Measurements from ENCODE around the gene OR10J1.
"Not testable (repeated sequence)": the region's sequence is repeated elsewhere in the genome, so short reads cannot be mapped to it uniquely, and the experiment has no call there.

OR10J1 gene

GRCh38 chr1:159431904-159432303 lies 7.6 kb upstream of the OR10J1 start, which contains the start of gene OR10J4:
OR10J4 (plus strand) TSS chr1:159432204.
- DNase-seq (ENCODE audit: low spot score), result no peak
- no peak for TF ChIP-seq CTCF (IDR thresholded peaks at IDR 0.05; ENCODE audit: extremely low read depth, missing control alignments)

- DNase-seq (ENCODE audit: low spot score), result no peak
- no peak for TF ChIP-seq CTCF (IDR thresholded peaks at IDR 0.05; ENCODE audit: extremely low read depth, missing control alignments)
Observed at GRCh38 chr1:159436469-159436868, 3.1 kb upstream of the OR10J1 start.

- no peak for DNase-seq (ENCODE audit: low spot score)
- TF ChIP-seq CTCF (IDR thresholded peaks at IDR 0.05; ENCODE audit: extremely low read depth, missing control alignments), result no peak
Observed at GRCh38 chr1:159441360-159441759, 1.8 kb downstream of the OR10J1 start.

- no peak for DNase-seq (ENCODE audit: low spot score)
- TF ChIP-seq CTCF (IDR thresholded peaks at IDR 0.05; ENCODE audit: extremely low read depth, missing control alignments), result no peak
Observed at GRCh38 chr1:159442428-159442827, 2.9 kb downstream of the OR10J1 start.

- no peak for DNase-seq (ENCODE audit: low spot score)
- no peak for TF ChIP-seq CTCF (IDR thresholded peaks at IDR 0.05; ENCODE audit: extremely low read depth, missing control alignments)
Observed at GRCh38 chr1:159443066-159443750, 3.7 kb downstream of the OR10J1 start.

GRCh38 chr1:159444511-159444910 lies 5.0 kb downstream of the OR10J1 start:
- TF ChIP-seq CTCF (IDR thresholded peaks at IDR 0.05; ENCODE audit: extremely low read depth, missing control alignments), result no peak
- no peak for DNase-seq (ENCODE audit: low spot score)

GRCh38 chr1:159448181-159448580 lies 8.7 kb downstream of the OR10J1 start:
- TF ChIP-seq CTCF (IDR thresholded peaks at IDR 0.05; ENCODE audit: extremely low read depth, missing control alignments), result no peak
- DNase-seq (ENCODE audit: low spot score), result no peak

GRCh38 chr1:159449605-159450004 lies 10.1 kb downstream of the OR10J1 start:
- DNase-seq (ENCODE audit: low spot score), result not testable (repeated sequence)

Measured in GM20000 (cell line).